K562 (cell line): ENCODE measurements around the gene PCCA. TPM values are rescaled to one million over a fixed set of nuclear protein-coding genes. Genes with fewer than 3 reads are reported as not detected.

Source experiments
- ADNP ChIP-seq: fragments of 200-800 bp; sonication (Bioruptor generic); IDR thresholded peaks from 2 replicates; pipeline ENCODE4 v1.6.1; 2016; ENCODE audit warnings: missing genetic modification characterization, missing compliant biosample characterization
- DACH1 ChIP-seq: fragments of 450-650 bp; IDR thresholded peaks from 2 replicates; pipeline ENCODE4 v1.6.1; 2018; ENCODE audit not compliant: partially characterized antibody
- STAG1 ChIP-seq: sonication (generic); formaldehyde crosslinking; IDR thresholded peaks from 2 replicates; pipeline ENCODE4 v1.5.0; 2020; ENCODE audit warnings: missing genetic modification reagents, borderline replicate concordance
- ZNF146 ChIP-seq: IDR thresholded peaks from one replicate; pipeline ENCODE4 v1.6.1; 2018; ENCODE audit warnings: missing compliant biosample characterization; ENCODE audit not compliant: unreplicated experiment
- ZNF584 ChIP-seq: fragments of 200-800 bp; sonication (Bioruptor generic); IDR thresholded peaks from 2 replicates; pipeline ENCODE4 v1.6.1; 2016; ENCODE audit warnings: low read depth, mild to moderate bottlenecking, missing genetic modification characterization, missing compliant biosample characterization
- polyA plus RNA-seq, 8 experiments: library from polyadenylated mRNA; depleted of rRNA in 4 of 8; stranded (reverse) in 5 of 8; unstranded in 3 of 8; fragments of >200 nt; fragmentation: Nextera tagmentation in 2 of 8; fragmentation: Illumina TruSeq in 1 of 8; extraction: Ambion mirVana in 2 of 8; extraction: Trizol in 1 of 8; gene quantifications; 2 replicates each; pipeline versions ENCODE4 v1.2.1 to v1.2.3, GENCODE V29; 2011 to 2014; ENCODE audit warnings: inconsistent platforms in 1 of 8, missing spikeins in 1 of 8
- total RNA-seq, 7 experiments: library from RNA; depleted of rRNA in 6 of 7; stranded (reverse); fragments of >200 nt in 6 of 7; fragmentation: Illumina TruSeq in 2 of 7; extraction: Trizol in 2 of 7; gene quantifications; 2 replicates each; pipeline versions ENCODE4 v1.2.1 to v1.2.3, GENCODE V29; 2011 to 2021; ENCODE audit warnings: low replicate concordance in 1 of 7
- TF ChIP-seq, protein P1 (sequence below): sonication (generic); formaldehyde crosslinking; IDR thresholded peaks from 2 replicates; pipeline ENCODE4 v1.8.1; 2022; ENCODE audit warnings: missing genetic modification reagents
- TF ChIP-seq, protein P2 (sequence below): fragments of 450-650 bp; IDR thresholded peaks from 2 replicates; pipeline ENCODE4 v1.6.1; 2018; ENCODE audit not compliant: partially characterized antibody

Gene PCCA
- total and polyA plus RNA-seq, 9 of the 15 experiments (the other 6 are each of a cell fraction or from before 2014, with no cell fraction given): 5.2 to 14.1 (median 9.7) TPM

DNA sequence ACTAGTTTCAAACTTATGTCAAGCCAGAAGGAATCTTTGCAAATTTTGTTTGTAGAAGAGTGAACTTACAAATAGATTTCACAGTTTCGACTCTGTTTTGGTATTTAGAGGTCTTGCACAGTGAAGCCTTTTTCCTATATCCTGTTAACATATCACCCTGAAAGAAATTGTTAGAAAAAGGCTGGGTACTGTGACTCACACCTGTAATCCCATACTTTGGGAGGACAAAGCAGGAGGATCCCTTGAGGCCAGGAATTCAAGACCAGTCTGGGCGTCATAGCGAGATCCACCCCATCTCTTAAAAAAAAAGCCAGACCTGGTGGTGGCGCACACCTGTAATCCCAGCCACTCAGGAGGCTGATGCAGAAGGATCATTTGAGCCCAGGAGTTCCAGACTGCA is 275.7 kb downstream of the PCCA start (continued):
- TF ChIP-seq ZNF146 (CRISPR knock-in tag): no peak
- no peak for TF ChIP-seq STAG1 (CRISPR knock-in tag)
- TF ChIP-seq, protein P1, sequence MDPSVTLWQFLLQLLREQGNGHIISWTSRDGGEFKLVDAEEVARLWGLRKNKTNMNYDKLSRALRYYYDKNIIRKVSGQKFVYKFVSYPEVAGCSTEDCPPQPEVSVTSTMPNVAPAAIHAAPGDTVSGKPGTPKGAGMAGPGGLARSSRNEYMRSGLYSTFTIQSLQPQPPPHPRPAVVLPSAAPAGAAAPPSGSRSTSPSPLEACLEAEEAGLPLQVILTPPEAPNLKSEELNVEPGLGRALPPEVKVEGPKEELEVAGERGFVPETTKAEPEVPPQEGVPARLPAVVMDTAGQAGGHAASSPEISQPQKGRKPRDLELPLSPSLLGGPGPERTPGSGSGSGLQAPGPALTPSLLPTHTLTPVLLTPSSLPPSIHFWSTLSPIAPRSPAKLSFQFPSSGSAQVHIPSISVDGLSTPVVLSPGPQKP (CRISPR knock-in tag): no peak
- TF ChIP-seq DACH1: no peak
- no peak for TF ChIP-seq ADNP
- no peak for TF ChIP-seq ZNF584 (CRISPR knock-in tag)
- TF ChIP-seq, protein P2, sequence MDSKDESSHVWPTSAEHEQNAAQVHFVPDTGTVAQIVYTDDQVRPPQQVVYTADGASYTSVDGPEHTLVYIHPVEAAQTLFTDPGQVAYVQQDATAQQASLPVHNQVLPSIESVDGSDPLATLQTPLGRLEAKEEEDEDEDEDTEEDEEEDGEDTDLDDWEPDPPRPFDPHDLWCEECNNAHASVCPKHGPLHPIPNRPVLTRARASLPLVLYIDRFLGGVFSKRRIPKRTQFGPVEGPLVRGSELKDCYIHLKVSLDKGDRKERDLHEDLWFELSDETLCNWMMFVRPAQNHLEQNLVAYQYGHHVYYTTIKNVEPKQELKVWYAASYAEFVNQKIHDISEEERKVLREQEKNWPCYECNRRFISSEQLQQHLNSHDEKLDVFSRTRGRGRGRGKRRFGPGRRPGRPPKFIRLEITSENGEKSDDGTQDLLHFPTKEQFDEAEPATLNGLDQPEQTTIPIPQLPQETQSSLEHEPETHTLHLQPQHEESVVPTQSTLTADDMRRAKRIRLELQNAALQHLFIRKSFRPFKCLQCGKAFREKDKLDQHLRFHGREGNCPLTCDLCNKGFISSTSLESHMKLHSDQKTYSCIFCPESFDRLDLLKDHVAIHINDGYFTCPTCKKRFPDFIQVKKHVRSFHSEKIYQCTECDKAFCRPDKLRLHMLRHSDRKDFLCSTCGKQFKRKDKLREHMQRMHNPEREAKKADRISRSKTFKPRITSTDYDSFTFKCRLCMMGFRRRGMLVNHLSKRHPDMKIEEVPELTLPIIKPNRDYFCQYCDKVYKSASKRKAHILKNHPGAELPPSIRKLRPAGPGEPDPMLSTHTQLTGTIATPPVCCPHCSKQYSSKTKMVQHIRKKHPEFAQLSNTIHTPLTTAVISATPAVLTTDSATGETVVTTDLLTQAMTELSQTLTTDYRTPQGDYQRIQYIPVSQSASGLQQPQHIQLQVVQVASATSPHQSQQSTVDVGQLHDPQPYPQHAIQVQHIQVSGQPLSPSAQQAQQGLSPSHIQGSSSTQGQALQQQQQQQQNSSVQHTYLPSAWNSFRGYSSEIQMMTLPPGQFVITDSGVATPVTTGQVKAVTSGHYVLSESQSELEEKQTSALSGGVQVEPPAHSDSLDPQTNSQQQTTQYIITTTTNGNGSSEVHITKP: no peak
